ENCODE results near the gene BAG3.

The BAG3 gene

GRCh38 chr10:119725828-119726675 is 74.9 kb downstream of the BAG3 start, which contains the start of gene INPP5F (continued):
- TF ChIP-seq ZNF398 (tag by site-specific recombination; IDR thresholded peaks at IDR 0.05) (no peak), ZNF37A (tag by site-specific recombination; IDR thresholded peaks at IDR 0.05) (0 out of 2 replicates have a peak, but pooled peaks have one; percentile 17), ZNF112 (tag by site-specific recombination; IDR thresholded peaks at IDR 0.05) (no peak), ZNF76 (tag by site-specific recombination; IDR thresholded peaks at IDR 0.05; ENCODE audit: borderline replicate concordance, low read depth) (no peak), ZNF24 (tag by site-specific recombination; IDR thresholded peaks at IDR 0.05) (no peak), ZSCAN16 (tag by site-specific recombination; IDR thresholded peaks at IDR 0.05) (no peak), BCL11A (tag by site-specific recombination; IDR thresholded peaks at IDR 0.05; ENCODE audit: low read depth) (no peak), ZNF341 (tag by site-specific recombination; IDR thresholded peaks at IDR 0.05; ENCODE audit: low read depth) (peak; percentile 84), ZNF26 (tag by site-specific recombination; IDR thresholded peaks at IDR 0.05) (no peak), ZNF704 (tag by site-specific recombination; IDR thresholded peaks at IDR 0.05) (no peak), ZIC2 (tag by site-specific recombination; IDR thresholded peaks at IDR 0.05) (0 out of 2 replicates have a peak, but pooled peaks have one; percentile 6), SP2 (tag by site-specific recombination; IDR thresholded peaks at IDR 0.05) (peak; percentile 98), ZBTB20 (tag by site-specific recombination; IDR thresholded peaks at IDR 0.05) (no peak), GLIS2 (tag by site-specific recombination; IDR thresholded peaks at IDR 0.05) (peak; percentile 87), ZNF792 (tag by site-specific recombination; IDR thresholded peaks at IDR 0.05) (no peak), ZNF416 (tag by site-specific recombination; IDR thresholded peaks at IDR 0.05) (no peak), ZNF837 (tag by site-specific recombination; IDR thresholded peaks at IDR 0.05) (no peak), ZNF23 (tag by site-specific recombination; IDR thresholded peaks at IDR 0.05; ENCODE audit: borderline replicate concordance) (no peak), ZNF169 (tag by site-specific recombination; IDR thresholded peaks at IDR 0.05) (no peak), ZNF501 (tag by site-specific recombination; IDR thresholded peaks at IDR 0.05) (no peak), ZSCAN5A (tag by site-specific recombination; IDR thresholded peaks at IDR 0.05) (no peak), ZBTB49 (tag by site-specific recombination; IDR thresholded peaks at IDR 0.05; ENCODE audit: low read depth) (no peak), ZNF175 (tag by site-specific recombination; IDR thresholded peaks at IDR 0.05) (no peak), ZNF274 (IDR thresholded peaks at IDR 0.05; ENCODE audit: low read length) (no peak), ZNF274 (tag by site-specific recombination; IDR thresholded peaks at IDR 0.05; ENCODE audit: borderline replicate concordance) (no peak)
- TF ChIP-seq, protein P1, sequence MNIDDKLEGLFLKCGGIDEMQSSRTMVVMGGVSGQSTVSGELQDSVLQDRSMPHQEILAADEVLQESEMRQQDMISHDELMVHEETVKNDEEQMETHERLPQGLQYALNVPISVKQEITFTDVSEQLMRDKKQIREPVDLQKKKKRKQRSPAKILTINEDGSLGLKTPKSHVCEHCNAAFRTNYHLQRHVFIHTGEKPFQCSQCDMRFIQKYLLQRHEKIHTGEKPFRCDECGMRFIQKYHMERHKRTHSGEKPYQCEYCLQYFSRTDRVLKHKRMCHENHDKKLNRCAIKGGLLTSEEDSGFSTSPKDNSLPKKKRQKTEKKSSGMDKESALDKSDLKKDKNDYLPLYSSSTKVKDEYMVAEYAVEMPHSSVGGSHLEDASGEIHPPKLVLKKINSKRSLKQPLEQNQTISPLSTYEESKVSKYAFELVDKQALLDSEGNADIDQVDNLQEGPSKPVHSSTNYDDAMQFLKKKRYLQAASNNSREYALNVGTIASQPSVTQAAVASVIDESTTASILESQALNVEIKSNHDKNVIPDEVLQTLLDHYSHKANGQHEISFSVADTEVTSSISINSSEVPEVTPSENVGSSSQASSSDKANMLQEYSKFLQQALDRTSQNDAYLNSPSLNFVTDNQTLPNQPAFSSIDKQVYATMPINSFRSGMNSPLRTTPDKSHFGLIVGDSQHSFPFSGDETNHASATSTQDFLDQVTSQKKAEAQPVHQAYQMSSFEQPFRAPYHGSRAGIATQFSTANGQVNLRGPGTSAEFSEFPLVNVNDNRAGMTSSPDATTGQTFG (tag by site-specific recombination; IDR thresholded peaks at IDR 0.05; ENCODE audit: borderline replicate concordance) = no peak
- TF ChIP-seq, protein P2, sequence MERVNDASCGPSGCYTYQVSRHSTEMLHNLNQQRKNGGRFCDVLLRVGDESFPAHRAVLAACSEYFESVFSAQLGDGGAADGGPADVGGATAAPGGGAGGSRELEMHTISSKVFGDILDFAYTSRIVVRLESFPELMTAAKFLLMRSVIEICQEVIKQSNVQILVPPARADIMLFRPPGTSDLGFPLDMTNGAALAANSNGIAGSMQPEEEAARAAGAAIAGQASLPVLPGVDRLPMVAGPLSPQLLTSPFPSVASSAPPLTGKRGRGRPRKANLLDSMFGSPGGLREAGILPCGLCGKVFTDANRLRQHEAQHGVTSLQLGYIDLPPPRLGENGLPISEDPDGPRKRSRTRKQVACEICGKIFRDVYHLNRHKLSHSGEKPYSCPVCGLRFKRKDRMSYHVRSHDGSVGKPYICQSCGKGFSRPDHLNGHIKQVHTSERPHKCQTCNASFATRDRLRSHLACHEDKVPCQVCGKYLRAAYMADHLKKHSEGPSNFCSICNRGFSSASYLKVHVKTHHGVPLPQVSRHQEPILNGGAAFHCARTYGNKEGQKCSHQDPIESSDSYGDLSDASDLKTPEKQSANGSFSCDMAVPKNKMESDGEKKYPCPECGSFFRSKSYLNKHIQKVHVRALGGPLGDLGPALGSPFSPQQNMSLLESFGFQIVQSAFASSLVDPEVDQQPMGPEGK (tag by site-specific recombination; IDR thresholded peaks at IDR 0.05) = peak; percentile 98

Measured in HEK293 (cell line).